Type B pancreatic cell (in vitro differentiated cells): ENCODE results near the gene MED27. TPM values are rescaled to one million over a fixed set of nuclear protein-coding genes. Genes with fewer than 3 reads are reported as not detected.

Experiments used
- DNase-seq: peaks from one replicate; pipeline ENCODE4 v3.0.0; 2021; ENCODE audit warnings: mixed read lengths; ENCODE audit not compliant: unreplicated experiment; ENCODE audit errors: extremely low spot score
- H3K27ac Mint-ChIP-seq: 2 replicates; pipeline ENCODE4 v1.8.0; 2021; ENCODE audit warnings: mild to moderate bottlenecking, mixed read lengths
- H3K27me3 Mint-ChIP-seq: 2 replicates; pipeline ENCODE4 v1.8.0; 2021; ENCODE audit warnings: mixed read lengths
- H3K36me3 Mint-ChIP-seq: 2 replicates; pipeline ENCODE4 v1.8.0; 2021; ENCODE audit warnings: mixed read lengths
- H3K4me1 Mint-ChIP-seq: one replicate; pipeline ENCODE4 v1.8.0; 2021; ENCODE audit warnings: mixed read lengths; ENCODE audit not compliant: unreplicated experiment
- H3K4me3 Mint-ChIP-seq: 2 replicates; pipeline ENCODE4 v1.8.0; 2021; ENCODE audit warnings: mild to moderate bottlenecking, mixed read lengths
- H3K9me3 Mint-ChIP-seq: 2 replicates; pipeline ENCODE4 v1.8.0; 2021; ENCODE audit warnings: mixed read lengths
- CTCF ChIP-seq: fragments of 200-600 bp; sonication (generic); conservative IDR thresholded peaks from 2 replicates; pipeline ENCODE4 v1.5.0; 2021; ENCODE audit warnings: antibody characterized with exemption, mild to moderate bottlenecking
- total RNA-seq: library from RNA; stranded (reverse); gene quantifications from 2 replicates; pipeline ENCODE4 v1.2.1, GENCODE V29; 2021; ENCODE audit warnings: low replicate concordance

MED27 gene
- total RNA-seq, 1 donor from 2014 or later = 21.7 TPM

GRCh38 chr9:131999692-132000551 lies 79.7 kb downstream of the MED27 start:
- Mint-ChIP-seq H3K27me3 (no peaks in the 10 kb centered on the region), H3K36me3 (peaks cover 11% of the 10 kb centered on the region), H3K4me3 (no peak overlapping the region), H3K4me1 (peaks cover 16% of the 10 kb centered on the region), H3K27ac (no peak overlapping the region), H3K9me3 (peaks cover 5% of the 10 kb centered on the region)
- no peak for DNase-seq
- TF ChIP-seq CTCF = no peak

GRCh38 chr9:131997779-131998178 lies 81.9 kb downstream of the MED27 start:
- Mint-ChIP-seq H3K27ac (no peak overlapping the region), H3K4me3 (no peak overlapping the region), H3K4me1 (peaks cover 5% of the 10 kb centered on the region), H3K27me3 (no peaks in the 10 kb centered on the region), H3K9me3 (peaks cover 5% of the 10 kb centered on the region), H3K36me3 (peaks cover 15% of the 10 kb centered on the region)
- TF ChIP-seq CTCF = no peak
- DNase-seq = no peak

GRCh38 chr9:131997076-131997475 lies 82.6 kb downstream of the MED27 start:
- Mint-ChIP-seq H3K4me1 (peaks cover 6% of the 10 kb centered on the region), H3K4me3 (no peak overlapping the region), H3K36me3 (peaks cover 15% of the 10 kb centered on the region), H3K27me3 (no peaks in the 10 kb centered on the region), H3K9me3 (peaks cover 5% of the 10 kb centered on the region), H3K27ac (no peak overlapping the region)
- no peak for TF ChIP-seq CTCF
- DNase-seq = no peak

- H3K4me1 Mint-ChIP-seq = peaks cover 5% of the 10 kb centered on the region
- H3K4me3 Mint-ChIP-seq = no peak overlapping the region
- H3K36me3 Mint-ChIP-seq = peaks cover 10% of the 10 kb centered on the region
- H3K9me3 Mint-ChIP-seq = no peaks in the 10 kb centered on the region
- H3K27me3 Mint-ChIP-seq = no peaks in the 10 kb centered on the region
- H3K27ac Mint-ChIP-seq = no peak overlapping the region
- DNase-seq = no peak
- no peak for TF ChIP-seq CTCF
Measured at GRCh38 chr9:131995382-131995781, 84.3 kb downstream of the MED27 start.

- Mint-ChIP-seq H3K27ac (no peak overlapping the region), H3K4me1 (peaks cover 12% of the 10 kb centered on the region), H3K4me3 (no peak overlapping the region), H3K36me3 (peaks cover 10% of the 10 kb centered on the region), H3K9me3 (no peaks in the 10 kb centered on the region), H3K27me3 (no peaks in the 10 kb centered on the region)
- DNase-seq = no peak
- TF ChIP-seq CTCF = no peak
Measured at GRCh38 chr9:131994364-131995125, 85.1 kb downstream of the MED27 start.
